ENCODE measurements around the gene AKR1C1.
"Not testable (repeated sequence)": the region's sequence is repeated elsewhere in the genome, so short reads cannot be mapped to it uniquely, and the experiment has no call there.

AKR1C1 gene

GRCh38 chr10:4962876-4963814 lies at the start of gene AKR1C1:
AKR1C1 (plus strand) TSS chr10:4963415; CDS start chr10:4963445, 30 bp downstream.
- not testable (repeated sequence) for DNase-seq (ENCODE audit: low spot score)

- DNase-seq (ENCODE audit: low spot score): no peak
Measured at GRCh38 chr10:4914213-4914850, 48.9 kb upstream of the AKR1C1 start.

- no peak for DNase-seq (ENCODE audit: low spot score)
Measured at GRCh38 chr10:4916086-4916716, 47.0 kb upstream of the AKR1C1 start.

GRCh38 chr10:4918236-4918635 lies 45.0 kb upstream of the AKR1C1 start:
- DNase-seq (ENCODE audit: low spot score): no peak

GRCh38 chr10:4924482-4924881 lies 38.7 kb upstream of the AKR1C1 start:
- not testable (repeated sequence) for DNase-seq (ENCODE audit: low spot score)

GRCh38 chr10:4926400-4926799 lies 36.8 kb upstream of the AKR1C1 start:
- DNase-seq (ENCODE audit: low spot score): no peak

- DNase-seq (ENCODE audit: low spot score): no peak
Measured at GRCh38 chr10:4931587-4931986, 31.6 kb upstream of the AKR1C1 start.

GRCh38 chr10:4934391-4934987 lies 28.7 kb upstream of the AKR1C1 start:
- DNase-seq (ENCODE audit: low spot score): no peak

- no peak for DNase-seq (ENCODE audit: low spot score)
Measured at GRCh38 chr10:4937346-4937745, 25.9 kb upstream of the AKR1C1 start.

GRCh38 chr10:4939224-4940072 lies 23.8 kb upstream of the AKR1C1 start:
- DNase-seq (ENCODE audit: low spot score): no peak

GRCh38 chr10:4940073-4940428 lies 23.2 kb upstream of the AKR1C1 start:
- DNase-seq (ENCODE audit: low spot score): not testable (repeated sequence)

- DNase-seq (ENCODE audit: low spot score): not testable (repeated sequence)
Measured at GRCh38 chr10:4940909-4941308, 22.3 kb upstream of the AKR1C1 start.

GRCh38 chr10:4941540-4942330 lies 21.5 kb upstream of the AKR1C1 start:
- DNase-seq (ENCODE audit: low spot score): peak; percentile 2

GRCh38 chr10:4942931-4943330 lies 20.3 kb upstream of the AKR1C1 start:
- not testable (repeated sequence) for DNase-seq (ENCODE audit: low spot score)

GRCh38 chr10:4943416-4943815 lies 19.8 kb upstream of the AKR1C1 start:
- not testable (repeated sequence) for DNase-seq (ENCODE audit: low spot score)

- DNase-seq (ENCODE audit: low spot score): no peak
Measured at GRCh38 chr10:4943821-4944220, 19.4 kb upstream of the AKR1C1 start.

- DNase-seq (ENCODE audit: low spot score): no peak
Measured at GRCh38 chr10:4944841-4945240, 18.4 kb upstream of the AKR1C1 start.

GRCh38 chr10:4945766-4946717 lies 17.2 kb upstream of the AKR1C1 start:
- no peak for DNase-seq (ENCODE audit: low spot score)

GRCh38 chr10:4947039-4947634 lies 16.1 kb upstream of the AKR1C1 start:
- DNase-seq (ENCODE audit: low spot score): no peak
